Fibroblast of peridontal ligament (primary cell): ENCODE measurements around the gene SMARCD1.

ENCODE experiments used
- DNase-seq: peaks from one replicate; pipeline ENCODE4 v3.0.0-alpha.2; 2010; ENCODE audit errors: extremely low read depth

Gene SMARCD1

DNA sequence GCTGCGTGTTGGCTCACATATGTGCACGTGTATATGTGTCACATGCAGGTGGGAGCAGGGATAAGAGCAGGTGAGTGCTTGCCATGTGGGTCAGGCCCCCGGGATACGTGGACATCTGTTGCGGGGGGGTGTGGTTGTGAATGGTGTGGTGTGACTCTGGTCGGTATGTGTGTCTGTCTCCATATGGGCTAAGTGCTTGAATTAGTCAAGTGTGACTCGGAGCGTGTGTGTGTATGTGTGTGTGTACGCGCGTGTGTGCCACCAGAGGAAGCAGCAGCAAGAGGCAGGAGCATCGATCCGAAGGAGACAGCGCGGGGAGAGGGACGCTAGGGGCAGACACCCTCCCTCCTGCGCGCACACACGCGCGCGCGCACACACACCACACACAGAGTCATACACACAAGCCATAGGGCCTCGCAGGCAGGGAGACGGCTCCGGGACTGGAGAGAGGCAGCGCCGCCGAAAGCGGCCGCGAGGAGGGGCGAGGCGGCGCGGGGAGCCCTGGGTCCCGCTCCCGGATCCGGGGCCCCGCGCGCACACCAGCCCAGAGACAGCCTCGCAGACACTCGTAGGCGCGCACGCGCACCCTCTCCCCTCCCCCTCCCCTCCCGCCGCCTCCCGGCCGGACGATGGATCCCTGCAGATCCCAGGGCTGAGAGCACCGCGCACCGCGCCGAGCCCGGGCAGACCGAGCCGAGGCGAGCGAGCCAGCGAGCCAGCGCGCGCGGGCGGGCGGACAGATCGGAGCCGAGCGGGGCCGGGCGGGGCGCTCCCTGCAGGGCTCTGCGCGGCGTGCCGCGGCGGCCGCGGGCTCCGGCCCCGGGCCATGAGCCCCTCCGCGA, 27.9 kb upstream of the SMARCD1 start, which contains the start of gene ASIC1:
ASIC1 (plus strand) TSS at position 597 of the 842 bp plus-strand sequence. CDS start 1,171 bp downstream, outside the sequence.
- peak; percentile 55 for DNase-seq

GRCh38 chr12:50057896-50058670, 27.1 kb upstream of the SMARCD1 start:
- no peak for DNase-seq

DNA sequence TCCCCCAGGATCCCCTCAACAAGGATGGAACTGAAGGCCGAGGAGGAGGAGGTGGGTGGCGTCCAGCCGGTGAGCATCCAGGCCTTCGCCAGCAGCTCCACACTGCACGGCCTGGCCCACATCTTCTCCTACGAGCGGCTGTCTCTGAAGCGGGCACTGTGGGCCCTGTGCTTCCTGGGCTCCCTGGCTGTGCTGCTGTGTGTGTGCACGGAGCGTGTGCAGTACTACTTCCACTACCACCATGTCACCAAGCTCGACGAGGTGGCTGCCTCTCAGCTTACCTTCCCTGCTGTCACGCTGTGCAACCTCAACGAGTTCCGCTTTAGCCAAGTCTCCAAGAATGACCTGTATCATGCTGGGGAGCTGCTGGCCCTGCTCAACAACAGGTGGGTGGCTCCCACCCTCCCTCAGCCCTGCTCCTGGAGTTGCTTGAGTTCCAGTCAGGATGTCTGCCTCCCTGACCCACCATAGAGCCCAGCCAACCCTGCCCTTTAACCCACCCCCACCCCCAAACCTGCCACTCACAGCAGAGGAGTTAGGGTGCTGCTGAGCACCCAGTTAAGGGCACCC, 26.3 kb upstream of the SMARCD1 start:
- DNase-seq, result no peak

DNA sequence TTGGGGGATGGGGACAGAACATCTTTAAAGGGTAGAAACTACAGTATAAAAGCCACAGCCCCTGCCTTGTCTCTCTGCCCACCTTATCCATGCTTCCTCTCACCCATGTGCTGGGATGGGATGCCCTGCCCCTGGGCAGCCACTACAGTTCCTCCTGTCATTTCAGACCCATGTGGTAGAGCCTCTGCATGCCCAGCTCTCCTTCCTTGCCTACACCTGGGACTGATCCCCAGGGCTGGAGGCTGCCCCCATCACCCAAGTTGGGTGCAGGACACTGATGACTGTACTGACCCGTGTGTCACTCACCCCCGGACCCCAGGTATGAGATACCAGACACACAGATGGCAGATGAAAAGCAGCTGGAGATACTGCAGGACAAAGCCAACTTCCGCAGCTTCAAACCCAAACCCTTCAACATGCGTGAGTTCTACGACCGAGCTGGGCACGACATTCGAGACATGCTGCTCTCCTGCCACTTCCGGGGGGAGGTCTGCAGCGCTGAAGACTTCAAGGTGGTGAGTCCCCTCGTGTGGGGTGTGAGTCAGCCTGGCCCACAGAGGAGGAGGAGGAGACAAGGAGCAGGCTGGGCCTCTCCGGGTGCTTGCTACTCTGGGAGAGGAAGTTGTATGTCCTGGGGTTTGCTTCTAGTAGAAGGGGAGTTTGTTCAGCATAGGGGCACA, 25.6 kb upstream of the SMARCD1 start:
- no peak for DNase-seq

DNA sequence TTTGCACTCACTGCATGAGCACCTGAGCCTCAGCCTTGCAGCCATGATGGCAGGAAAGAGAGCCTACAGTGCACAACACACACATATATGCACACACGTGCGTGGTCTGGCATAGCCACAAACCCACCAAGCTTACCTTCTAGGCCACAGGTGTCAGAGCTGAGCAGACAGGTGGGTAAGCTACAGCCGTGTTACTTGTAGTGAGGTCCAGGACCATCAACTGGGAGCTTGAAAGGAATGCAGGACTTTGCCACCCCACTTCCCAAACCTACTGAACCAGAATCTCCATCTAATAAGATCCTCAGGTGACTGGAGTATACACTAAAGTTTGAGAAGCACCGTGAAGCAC, 25.0 kb upstream of the SMARCD1 start:
- no peak for DNase-seq

- DNase-seq, result peak; percentile 19
Measured at GRCh38 chr12:50061171-50061570, 24.0 kb upstream of the SMARCD1 start.

GRCh38 chr12:50061946-50062686, 23.0 kb upstream of the SMARCD1 start:
- DNase-seq, result no peak

DNA sequence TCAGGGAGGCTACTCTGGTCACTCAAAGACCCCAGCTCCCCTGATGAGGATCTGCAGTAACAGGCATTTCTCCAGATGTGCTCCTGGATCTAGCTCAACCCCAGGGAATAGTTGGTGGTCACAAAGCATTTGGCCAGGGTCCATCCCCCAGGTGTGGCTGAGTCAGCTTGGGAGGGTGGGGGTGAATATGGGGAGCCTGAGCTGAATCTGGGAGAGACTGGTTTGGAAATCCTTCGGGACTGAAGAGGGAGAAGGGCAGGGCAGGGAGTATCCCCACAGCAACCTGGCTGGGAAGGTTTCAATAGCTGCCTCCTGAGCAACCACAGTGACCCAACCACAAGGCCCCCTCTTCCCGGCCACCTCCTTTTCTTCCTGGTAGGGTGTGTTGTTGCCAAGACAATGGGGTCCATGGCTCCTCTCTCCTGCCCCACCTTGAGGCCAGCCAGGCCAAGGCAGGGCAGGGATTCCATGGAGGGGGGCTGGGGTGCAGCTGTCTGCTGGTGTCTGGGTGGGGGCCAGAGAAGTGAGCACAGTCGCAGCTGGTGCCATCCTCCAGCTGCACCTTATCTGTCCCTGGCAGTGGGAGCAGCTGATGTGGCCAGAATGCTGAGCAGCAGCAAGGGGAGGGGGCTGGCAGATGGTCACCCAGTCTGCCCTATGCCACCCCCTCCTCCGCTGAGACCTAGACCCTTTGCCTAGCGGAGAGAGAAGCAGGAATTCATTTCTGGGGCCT, 22.2 kb upstream of the SMARCD1 start:
- no peak for DNase-seq

GRCh38 chr12:50065726-50066310, 19.3 kb upstream of the SMARCD1 start:
- DNase-seq, result peak; percentile 30

DNA sequence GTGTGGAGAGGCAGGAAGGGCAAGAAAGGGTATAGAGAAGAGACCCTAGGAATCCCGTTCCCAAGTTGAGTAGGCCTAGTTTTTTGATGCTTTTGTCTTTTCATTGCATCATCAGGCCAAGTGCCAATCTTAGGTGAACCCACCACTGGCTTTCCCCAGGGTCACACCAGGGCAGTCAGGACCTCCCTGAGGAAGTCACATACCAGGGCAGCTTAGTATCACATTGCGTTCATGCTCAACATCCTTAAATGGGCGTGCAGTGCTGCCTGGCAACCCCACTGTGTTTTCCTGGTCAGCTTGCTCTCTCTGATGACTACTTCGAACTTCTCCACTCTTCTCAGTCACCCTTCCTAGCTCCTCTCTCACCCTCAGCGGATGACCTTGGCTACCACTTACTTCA, 18.7 kb upstream of the SMARCD1 start:
- peak; percentile 85 for DNase-seq

- no peak for DNase-seq
Measured at GRCh38 chr12:50069069-50069468, 16.1 kb upstream of the SMARCD1 start.

DNA sequence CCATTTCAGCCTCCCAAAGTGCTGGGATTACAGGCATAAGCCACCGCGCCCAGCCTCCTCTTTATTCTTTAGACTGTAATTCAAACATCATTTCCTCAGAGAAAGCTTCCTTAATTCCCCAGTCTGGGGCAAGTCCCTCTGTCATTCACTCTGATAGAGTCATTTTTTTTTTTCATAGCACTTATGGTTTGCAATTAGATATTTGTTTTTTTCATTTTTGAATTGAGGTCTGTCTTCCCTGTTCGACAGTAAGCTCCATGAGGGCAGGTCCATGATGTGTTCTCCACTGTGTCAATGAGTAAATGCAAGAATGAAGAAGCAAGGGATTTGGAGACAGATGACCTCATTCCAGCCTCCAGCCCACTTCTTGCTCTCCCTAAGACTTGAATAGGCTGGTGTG, 15.6 kb upstream of the SMARCD1 start:
- no peak for DNase-seq

DNA sequence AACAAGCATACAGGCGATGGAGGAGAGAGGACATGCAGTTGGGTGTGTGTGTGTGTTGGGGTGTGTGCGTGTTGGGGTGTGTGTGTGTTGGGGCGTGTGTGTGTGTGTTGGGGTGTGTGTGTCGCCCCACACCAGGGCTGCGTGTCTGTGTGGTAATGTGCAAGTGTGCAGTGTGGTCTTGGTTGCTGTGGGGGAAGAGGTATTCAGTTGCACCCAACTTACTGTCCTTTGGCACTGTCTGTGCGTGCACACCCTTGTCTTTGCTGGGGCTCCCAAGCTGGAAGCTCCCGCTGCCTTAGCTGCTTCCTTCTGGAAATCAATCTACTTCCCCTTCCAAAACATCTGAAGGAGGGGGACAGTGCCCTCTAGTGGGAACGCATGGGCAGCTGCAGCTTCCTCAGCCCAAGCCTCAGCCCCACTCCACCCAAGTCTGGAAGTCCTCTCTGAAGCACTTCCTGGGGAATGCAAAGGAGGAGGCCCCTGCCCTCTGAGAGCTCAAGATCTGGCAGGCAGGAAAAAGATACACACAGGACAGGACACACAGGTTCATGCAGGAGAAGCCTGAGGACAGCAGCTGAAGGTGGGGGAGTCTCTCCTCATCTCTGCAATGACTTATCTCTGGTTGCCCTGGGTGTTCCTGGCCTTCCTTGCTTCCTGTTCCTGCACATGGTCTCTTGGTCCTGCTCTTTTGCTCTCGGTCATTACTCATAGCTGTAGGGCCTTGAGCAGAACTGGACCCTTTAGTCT, 14.7 kb upstream of the SMARCD1 start:
- peak; percentile 91 for DNase-seq

DNA sequence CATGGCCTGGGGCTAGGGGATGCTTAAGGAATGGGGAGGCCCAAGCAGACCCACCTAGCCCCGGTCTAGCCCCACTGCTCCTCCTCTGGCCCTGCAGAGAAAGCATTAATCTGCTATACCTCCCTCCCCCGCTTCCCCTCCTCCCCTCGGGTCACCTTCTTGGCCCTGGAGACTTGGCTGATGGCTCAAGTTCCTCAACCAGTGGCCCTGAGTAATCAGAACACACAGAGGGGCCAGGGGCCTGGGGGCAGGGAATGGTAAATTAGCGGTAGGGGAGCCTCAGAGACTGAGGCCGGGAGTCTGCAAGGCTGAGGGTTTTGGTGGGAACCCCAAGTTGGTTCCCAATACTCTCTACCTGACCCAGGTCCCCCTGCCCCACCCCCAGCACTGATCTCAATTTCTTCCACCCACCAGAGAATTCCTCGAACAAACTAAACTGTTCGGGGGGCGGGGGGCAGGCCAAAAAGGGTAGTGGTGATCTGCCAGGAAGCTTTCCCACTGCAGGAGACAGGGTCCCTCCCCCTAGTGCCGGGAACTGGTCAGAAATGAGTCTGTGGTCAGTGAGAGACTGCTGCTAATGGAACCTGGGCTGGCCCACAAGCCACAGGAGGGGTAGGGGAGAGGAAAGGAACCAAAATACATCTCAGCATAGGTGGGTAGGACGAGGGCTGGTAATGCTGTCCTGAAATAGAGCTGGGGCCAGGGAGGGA, 12.8 kb upstream of the SMARCD1 start:
- no peak for DNase-seq

- no peak for DNase-seq
Measured at GRCh38 chr12:50073206-50073605, 11.9 kb upstream of the SMARCD1 start.

DNA sequence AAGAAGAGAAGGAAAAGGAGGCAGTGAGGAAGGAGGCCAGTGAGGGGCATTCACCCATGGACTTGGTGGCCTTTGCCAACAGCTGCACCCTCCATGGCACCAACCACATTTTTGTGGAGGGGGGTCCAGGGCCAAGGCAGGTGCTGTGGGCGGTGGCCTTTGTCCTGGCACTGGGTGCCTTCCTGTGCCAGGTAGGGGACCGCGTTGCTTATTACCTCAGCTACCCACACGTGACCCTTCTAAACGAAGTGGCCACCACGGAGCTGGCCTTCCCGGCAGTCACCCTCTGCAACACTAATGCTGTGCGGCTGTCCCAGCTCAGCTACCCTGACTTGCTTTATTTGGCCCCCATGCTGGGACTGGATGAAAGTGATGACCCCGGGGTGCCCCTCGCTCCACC, 11.4 kb upstream of the SMARCD1 start:
- no peak for DNase-seq

- DNase-seq, result peak; percentile 76
Measured at GRCh38 chr12:50074936-50075807, 10.0 kb upstream of the SMARCD1 start.

- DNase-seq, result no peak
Measured at GRCh38 chr12:50075808-50076170, 9.4 kb upstream of the SMARCD1 start.
